Stimulated activated CD4-positive, alpha-beta T cell treated with anti-CD3 and anti-CD28 coated beads, Interleukin-4, amount 100 ng/mL, for 1 hour (primary cell): Measurements from ENCODE around the gene GJB1.
"Not testable (repeated sequence)": the region's sequence is repeated elsewhere in the genome, so short reads cannot be mapped to it uniquely, and the experiment has no call there.

Source experiments
- DNase-seq: peaks from one replicate; pipeline ENCODE4 v3.0.0-alpha.2; 2020

The GJB1 gene

GRCh38 chrX:71222929-71223328, at the start of gene GJB1:
GJB1 (plus strand) TSS chrX:71223224; CDS start chrX:71223708, 484 bp downstream.
- no peak for DNase-seq

DNA sequence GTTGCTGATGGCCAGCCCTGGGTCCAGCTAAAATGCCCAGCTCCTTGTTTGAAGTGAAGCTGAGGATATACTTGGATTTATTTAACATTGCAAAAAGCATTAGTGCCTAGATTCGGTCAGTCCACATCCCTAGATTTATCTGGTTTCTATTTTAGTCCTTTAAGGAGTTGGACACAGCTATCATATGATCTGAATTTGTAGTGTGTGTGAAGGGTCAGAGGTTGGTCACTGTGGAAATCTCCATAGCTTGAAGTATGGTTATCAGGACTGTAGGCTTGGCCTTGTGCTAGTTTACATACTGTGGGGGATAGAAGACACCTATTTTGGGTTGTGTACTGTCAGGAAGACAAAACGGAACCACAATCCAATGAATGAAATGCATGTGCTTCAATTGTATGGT, 49.6 kb upstream of the GJB1 start:
- DNase-seq, result no peak

DNA sequence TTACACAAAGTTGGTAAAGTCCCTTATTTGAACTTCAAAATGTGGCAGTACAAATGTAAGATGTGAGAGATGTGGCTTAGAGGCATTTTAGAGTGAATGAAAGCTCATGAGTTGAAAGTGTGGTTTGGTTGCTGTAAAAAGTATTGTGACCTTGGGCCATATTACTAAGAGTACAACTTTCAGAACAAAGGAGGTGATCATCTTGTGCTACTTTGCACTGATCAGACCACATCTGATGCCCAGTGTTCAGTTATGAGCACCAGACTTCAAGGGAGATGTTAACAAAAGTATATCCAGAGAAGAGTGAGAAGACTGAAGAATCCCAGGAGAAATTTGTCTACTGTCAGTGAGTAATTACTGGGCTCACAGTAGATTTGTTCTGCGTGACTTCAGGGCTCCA, 48.2 kb upstream of the GJB1 start:
- no peak for DNase-seq

DNA sequence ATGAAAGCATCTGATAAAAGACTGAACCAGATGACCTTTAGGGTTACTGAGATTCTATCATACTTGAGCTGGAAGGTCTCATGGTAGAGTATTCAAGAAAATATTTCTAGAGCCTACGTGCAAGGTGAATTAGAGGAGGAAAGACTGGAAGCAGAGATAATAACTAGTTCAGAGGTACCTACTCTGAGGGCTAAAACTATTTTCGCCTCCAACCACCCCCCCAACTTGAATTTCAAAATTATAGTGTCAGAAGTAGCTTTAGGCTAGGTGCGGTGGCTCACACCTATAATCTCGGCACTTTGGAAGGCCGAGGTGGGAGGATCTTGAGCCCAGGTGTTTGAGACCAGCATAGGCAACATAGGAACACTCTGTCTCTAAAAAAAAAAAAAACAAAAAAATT, 47.5 kb upstream of the GJB1 start:
- DNase-seq, result no peak

GRCh38 chrX:71177327-71177726, 45.7 kb upstream of the GJB1 start:
- no peak for DNase-seq

GRCh38 chrX:71178908-71179307, 44.1 kb upstream of the GJB1 start:
- DNase-seq, result peak; percentile 19

- DNase-seq, result not testable (repeated sequence)
These were observed 42.3 kb upstream of the GJB1 start for GRCh38 chrX:71180579-71181265.

DNA sequence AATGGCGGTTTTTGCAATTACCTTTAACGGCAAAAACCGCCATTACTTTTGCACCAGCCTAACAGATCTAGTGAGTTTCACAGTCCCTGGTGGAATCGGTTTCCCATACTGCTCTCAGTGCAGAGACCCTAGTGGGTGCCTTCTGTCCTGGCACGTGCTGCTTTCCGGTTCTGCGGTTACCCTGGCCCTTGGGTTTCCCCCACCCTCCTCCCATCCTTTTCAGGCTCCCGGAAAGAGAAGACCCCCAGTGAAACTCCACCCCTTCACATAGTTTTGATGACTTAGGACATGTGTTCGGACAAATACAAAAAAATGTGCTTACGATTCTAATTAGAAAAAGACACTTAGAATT, 41.5 kb upstream of the GJB1 start:
- peak; percentile 47 for DNase-seq

DNA sequence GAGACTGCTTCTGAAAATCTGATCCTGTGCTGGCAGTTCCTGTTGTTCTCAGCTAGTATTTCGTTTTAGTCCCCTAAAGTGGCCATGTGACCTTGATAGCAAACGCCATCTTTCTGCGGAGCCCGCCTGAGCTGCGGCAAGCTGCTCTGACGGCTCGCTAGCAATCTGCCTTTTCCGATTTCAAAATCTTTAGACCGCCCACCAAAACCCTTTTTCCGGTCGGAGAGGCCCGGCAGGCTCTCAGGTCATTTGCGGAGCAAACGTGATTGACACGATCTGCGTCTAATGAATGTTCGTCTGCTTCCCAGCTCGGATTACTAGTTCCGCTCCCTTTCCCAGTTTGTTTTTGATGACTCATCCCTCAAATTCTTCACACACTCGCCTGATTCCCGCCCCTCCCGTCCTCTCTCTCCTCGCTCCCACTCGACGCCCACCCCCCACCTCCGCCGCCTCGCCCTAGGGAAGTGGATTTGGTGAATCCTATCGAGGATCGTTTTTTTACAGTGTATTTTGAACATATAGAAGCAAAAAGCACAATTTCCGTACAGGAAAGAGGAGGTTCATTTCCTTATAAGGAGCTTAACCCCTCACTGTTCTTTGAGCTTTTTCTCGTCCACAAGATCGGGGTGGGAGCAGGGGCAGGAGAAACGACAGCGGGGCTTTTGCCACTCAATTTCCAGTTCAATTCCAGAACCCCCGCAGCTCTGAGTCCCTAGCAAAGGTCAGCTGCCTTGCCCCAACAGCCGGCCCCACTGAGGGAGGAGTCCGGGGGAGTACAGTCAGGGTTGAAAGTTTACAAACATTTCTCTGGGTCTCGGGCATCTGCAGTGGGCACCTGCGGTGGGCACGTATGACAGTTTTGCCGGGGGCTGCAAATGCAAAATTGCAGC, 40.9 kb upstream of the GJB1 start:
- peak; percentile 72 for DNase-seq

GRCh38 chrX:71182871-71183270, 40.2 kb upstream of the GJB1 start:
- DNase-seq, result no peak

GRCh38 chrX:71183341-71183740, 39.7 kb upstream of the GJB1 start:
- no peak for DNase-seq

DNA sequence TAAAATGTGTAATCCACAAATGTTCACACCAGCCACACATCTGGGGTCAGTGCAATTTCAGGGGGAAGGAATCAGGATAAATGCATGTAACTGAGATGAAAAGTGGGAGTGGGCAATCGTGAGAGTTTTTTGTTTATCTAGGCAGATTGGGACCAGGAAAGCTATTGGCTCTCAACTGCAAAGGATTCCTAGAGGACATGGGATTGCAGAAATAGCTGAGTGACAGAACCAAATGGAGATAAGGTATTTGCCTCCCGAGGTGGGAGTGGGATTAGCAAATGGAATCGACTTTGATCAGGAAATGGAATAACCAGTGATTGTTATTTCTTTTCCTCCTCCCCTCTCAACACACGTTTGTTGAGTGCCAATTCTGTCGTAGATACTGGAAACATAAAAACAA, 38.9 kb upstream of the GJB1 start:
- DNase-seq, result no peak

DNA sequence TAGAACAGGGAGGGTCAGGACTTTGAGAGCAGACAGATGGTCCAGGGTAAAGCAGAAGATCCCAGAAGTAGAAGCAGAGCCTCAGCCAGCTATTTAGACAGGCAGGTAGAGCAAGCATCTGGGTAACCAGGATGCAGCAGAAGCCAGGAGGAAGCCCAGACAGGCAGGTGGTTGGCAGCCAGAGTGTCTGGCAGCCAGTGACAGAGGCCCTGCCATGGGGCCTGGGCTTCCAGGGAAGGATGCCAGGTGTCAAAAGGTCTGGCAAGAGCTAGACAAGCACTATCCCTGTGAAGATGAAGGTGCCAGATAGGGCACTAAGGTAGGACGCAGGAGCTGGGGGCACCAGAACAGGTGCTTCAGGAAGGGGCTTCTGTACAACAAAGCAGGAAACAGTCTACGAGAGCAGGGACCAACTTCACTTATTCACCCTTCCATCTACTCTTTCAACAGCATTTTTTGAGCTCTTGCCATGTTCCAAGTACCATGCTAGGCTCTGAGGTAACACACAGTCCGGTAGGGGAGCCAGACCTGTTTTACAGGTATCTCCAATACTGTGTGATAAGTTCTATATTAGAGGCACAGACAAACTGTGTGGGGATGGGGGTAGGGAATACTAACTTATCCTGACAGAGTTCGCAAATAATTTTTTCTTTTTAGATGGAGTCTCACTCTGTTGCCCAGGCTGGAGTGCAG, 38.1 kb upstream of the GJB1 start:
- no peak for DNase-seq

DNA sequence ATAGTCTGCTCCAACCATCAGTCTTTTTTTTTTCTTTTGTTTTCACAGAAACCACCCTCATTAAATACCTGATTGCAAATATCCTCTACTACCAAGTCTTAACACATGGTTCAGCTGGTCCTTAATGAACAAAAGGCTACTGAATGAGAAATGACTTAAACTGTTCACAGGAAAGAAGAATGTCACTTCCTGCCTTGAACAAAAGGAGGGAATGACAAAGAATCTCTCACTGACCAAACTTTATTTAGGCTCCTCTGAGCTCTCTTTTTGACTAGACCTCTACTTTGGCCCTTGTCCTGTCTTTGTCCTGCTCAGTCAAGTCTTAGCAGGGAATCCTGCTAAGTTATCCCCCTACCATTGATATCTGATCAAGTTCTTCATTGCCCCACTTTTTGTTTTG, 31.8 kb upstream of the GJB1 start:
- DNase-seq, result no peak

DNA sequence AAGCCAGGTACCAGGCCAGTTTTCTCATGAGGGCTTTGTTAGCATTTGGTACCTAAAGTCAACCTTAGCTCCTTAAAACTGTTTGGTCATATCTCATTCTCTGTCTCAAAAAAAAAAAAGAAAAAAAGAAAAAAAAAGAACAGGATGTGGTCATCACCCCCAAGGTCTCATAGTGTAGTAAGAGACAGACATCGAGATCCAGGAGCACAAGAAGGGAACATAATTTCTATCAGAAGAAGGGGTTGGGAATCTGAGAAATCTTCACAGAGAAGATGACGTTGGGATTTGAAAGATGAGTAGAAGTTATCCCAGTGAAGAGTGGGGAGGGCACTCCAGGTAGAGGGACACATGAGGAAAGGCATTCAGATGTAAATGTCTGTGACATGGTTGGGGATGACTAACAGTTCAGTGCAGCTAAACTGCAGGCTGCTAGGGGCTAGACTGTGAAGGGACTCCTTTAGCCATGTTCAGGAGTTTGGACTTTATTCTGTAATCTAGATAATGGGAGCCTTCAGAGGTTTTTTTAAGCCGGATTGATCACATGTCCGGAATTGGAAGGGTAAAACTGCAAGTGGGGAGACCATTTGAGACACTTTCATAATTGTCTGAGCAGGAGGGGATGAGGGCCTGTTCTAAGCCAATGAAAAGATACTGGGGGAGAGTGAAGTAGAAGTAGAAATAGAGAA, 26.9 kb upstream of the GJB1 start:
- no peak for DNase-seq

- no peak for DNase-seq
These were observed 25.0 kb upstream of the GJB1 start for GRCh38 chrX:71198066-71198465.

DNA sequence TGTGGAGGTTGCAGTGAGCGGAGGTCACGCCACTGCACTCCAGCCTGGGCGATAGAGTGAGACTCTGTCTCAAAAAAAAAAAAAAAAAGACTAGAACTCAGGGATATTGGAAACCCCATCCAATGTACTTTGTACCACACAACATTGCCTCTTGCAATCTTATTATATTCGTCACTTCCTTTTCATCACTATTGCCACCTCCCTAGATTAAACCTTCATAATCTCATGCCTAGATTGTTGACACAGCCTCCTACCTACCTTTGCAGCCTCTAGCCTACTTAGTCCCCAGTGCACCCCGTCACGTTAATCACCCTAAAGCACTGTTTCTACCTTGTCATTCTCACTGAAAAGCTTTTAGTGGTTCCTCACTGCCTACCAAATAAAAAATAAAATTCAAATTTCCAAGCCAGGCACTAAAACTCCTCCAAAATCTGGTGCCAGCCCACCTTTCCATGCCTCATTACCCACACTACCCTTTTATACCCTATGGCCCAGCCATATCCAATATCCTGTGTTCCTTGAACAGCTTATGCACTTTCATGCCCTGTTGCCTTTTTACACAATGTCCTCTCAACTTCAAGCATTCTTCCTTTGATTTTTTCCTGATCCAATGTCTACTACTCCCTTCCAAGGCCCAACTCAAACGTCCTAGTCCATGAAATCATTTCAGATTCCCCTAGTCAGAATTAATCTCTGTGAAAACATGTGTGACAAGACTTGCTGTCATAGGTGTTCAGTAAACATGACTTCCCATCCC, 23.6 kb upstream of the GJB1 start:
- DNase-seq, result no peak

- DNase-seq, result no peak
These were observed 12.2 kb upstream of the GJB1 start for GRCh38 chrX:71210816-71211215.

- no peak for DNase-seq
These were observed 10.5 kb upstream of the GJB1 start for GRCh38 chrX:71212536-71212935.

- DNase-seq, result no peak
These were observed 8.9 kb upstream of the GJB1 start for GRCh38 chrX:71214152-71214551.

GRCh38 chrX:71214604-71215337, 8.3 kb upstream of the GJB1 start:
- no peak for DNase-seq
